Lung (tissue), 16 donors: ENCODE measurements around the gene KCND3. TPM values are rescaled to one million over a fixed set of nuclear protein-coding genes. Genes with fewer than 3 reads are reported as not detected.

ENCODE experiments used
- ATAC-seq: fragments of 200-7000 bp; cut with Tn5 transposase; one replicate; pipeline ENCODE4 v1.9.1; 2020; ENCODE audit warnings: moderate number of reproducible peaks; ENCODE audit not compliant: insufficient read depth, low FRiP score
- DNase-seq, 3 donors: peaks; one replicate each; pipeline ENCODE4 v3.0.0-alpha.2; 2013 to 2017
- H3K27ac ChIP-seq, 2 donors: one replicate each; pipeline ENCODE4 v1.5.1; 2013; ENCODE audit warnings: mild to moderate bottlenecking in 2 of 2, moderate library complexity in 2 of 2, control low read depth in 1 of 2, inconsistent platforms in 1 of 2, low read depth in 1 of 2, low read length in 1 of 2
- H3K27me3 ChIP-seq, 3 donors: one replicate each; pipeline ENCODE4 v1.5.1; 2013; ENCODE audit warnings: low read length in 2 of 3; ENCODE audit not compliant: control insufficient read depth in 3 of 3, insufficient read depth in 3 of 3
- H3K36me3 ChIP-seq, 4 donors: one replicate each; pipeline ENCODE4 v1.5.1; 2013; ENCODE audit warnings: low read length in 4 of 4, mild to moderate bottlenecking in 1 of 4, moderate library complexity in 1 of 4; ENCODE audit not compliant: control insufficient read depth in 4 of 4, insufficient read depth in 4 of 4
- H3K4me1 ChIP-seq, 5 donors: one replicate each; pipeline ENCODE4 v1.5.1; 2013; ENCODE audit warnings: low read length in 5 of 5, mild to moderate bottlenecking in 2 of 5, moderate library complexity in 1 of 5; ENCODE audit not compliant: control insufficient read depth in 5 of 5, insufficient read depth in 5 of 5
- H3K4me3 ChIP-seq: one replicate; pipeline ENCODE4 v1.5.1; 2013; ENCODE audit warnings: mild to moderate bottlenecking, control low read depth, moderate library complexity
- H3K9ac ChIP-seq, 2 donors: one replicate each; pipeline ENCODE4 v1.5.1; 2013; ENCODE audit warnings: low read length in 2 of 2, control low read depth in 1 of 2; ENCODE audit not compliant: insufficient read depth in 1 of 2
- H3K9me3 ChIP-seq, 4 donors: one replicate each; pipeline ENCODE4 v1.5.1; 2013; ENCODE audit warnings: low read length in 3 of 4, mild to moderate bottlenecking in 1 of 4, moderate library complexity in 1 of 4; ENCODE audit not compliant: control insufficient read depth in 4 of 4, insufficient read depth in 3 of 4
- CTCF ChIP-seq: IDR thresholded peaks from 2 replicates; pipeline ENCODE4 v1.5.1; 2012; ENCODE audit warnings: mild to moderate bottlenecking; ENCODE audit errors: control extremely low read depth, extremely low read depth
- WGBS, 2 donors: extraction: QIAGEN DNeasy Blood & Tissue Kit; methylation state at CpG; one replicate each; pipeline ENCODE4 v1.1.7; 2013; 5-methylcytosine and 5-hydroxymethylcytosine counted together
- long read RNA-seq, 5 donors: transcript quantifications; one replicate each; lab custom pipeline, GENCODE V29; 2026
- polyA plus RNA-seq, 2 donors: library from polyadenylated mRNA; stranded (reverse); fragments of 200-250 nt; gene quantifications; one replicate each; pipeline ENCODE4 v1.2.1, GENCODE V29; 2013
- total RNA-seq, 2 donors: library from RNA; depleted of rRNA in 1 of 2; stranded (reverse); fragments of >200 nt in 1 of 2; gene quantifications; one replicate each; pipeline ENCODE4 v1.2.1, GENCODE V29; 2014 to 2021
- donor health status: control.
- donor health status: control.
- donor health status: Bipolar disorder and iron deficiency.
- donor health status: healthy.
- donor health status: DM: yes; HTN: yes; CAD: no.

KCND3 gene
- 10 to 100 TPM in 1 of 2 donors, 1 to 10 TPM in 1; 8.0 to 12.1 TPM for total RNA-seq
- 1 to 10 TPM; 1.3 to 1.8 TPM for polyA plus RNA-seq
- long read RNA-seq, donor 1 = 0 reads
- long read RNA-seq, donor 2 = 0 reads
- long read RNA-seq, donor 3 = 0 reads
- long read RNA-seq, donor 4 = 0 reads
- long read RNA-seq, donor 5 = 0 reads

DNA sequence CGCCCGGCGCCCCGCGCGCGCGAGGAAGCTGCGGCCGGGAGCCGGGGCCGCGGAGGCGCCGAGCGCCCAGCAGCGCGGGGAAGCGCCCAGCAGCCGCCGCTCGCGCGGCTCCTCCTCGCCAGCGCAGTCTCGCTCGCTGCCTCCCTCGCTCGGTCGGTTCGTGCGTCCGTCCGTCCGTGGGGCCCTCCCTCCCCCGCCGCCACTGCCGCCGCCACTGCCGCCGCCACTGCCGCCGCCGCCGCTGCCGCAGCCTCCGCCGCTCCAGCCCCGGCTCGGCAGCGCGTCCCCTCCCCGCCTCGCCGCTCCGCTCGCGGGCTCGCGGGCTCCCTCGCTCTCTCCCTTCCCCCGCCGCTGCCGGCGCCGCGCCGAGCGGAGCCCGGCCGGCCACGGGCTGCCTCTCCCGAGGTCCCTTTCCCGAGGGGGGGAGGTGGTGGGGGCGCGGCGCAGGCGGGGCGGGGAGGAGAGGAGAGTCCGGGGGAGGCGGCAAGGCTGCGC is at the start of gene KCND3:
KCND3 (minus strand) TSS at position 138 of the 495 bp plus-strand sequence.
- WGBS, 2 donors = 0 to 1% methylated on average over 30 to 83 of the region's 83 CpGs
- DNase-seq (peak; percentile 24 to 47 (median 42)), ATAC-seq (no peak)
- TF ChIP-seq CTCF = no peak
- H3K4me1 ChIP-seq = peaks cover 0 to 18% (median 6%) of the 10 kb centered on the region in 5 donors
- peak within 1 kb of the TSS; percentile 57 for H3K4me3 ChIP-seq
- no peak within 1 kb of the TSS for H3K9ac ChIP-seq
- peaks cover 0 to 78% (median 61%) of the 10 kb centered on the region in 3 donors for H3K27me3 ChIP-seq
- H3K9me3 ChIP-seq = no peaks in the 10 kb centered on the region
- H3K36me3 ChIP-seq = no peaks in the 10 kb centered on the region
- H3K27ac ChIP-seq = peak within 1 kb of the TSS in 1 of 2 donors; percentile 91

DNA sequence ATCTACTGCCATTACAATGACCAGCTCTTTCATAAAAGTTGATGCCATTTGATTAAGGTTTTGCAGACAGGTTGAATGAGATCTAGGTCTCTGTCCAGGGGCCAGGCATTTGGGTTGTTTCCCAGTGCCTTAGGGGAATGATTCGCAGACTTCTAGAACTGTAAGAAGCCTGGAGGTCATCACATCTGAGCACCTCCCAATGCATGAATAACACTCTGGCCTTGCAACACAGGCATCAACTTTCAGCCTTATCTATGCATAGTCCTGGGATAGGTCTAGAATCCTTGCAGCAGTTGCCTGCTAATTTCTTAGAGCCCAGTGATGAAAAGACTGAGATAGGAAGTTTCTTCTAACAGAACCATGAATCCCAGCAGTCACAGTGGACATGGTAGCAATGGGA is 44.8 kb upstream of the KCND3 start:
- Histone ChIP-seq H3K9me3 (no peaks in the 10 kb centered on the region), H3K27ac (no peak overlapping the region), H3K9ac (no peak overlapping the region), H3K4me1 (no peaks in the 10 kb centered on the region), H3K36me3 (no peaks in the 10 kb centered on the region), H3K27me3 (peaks cover 0 to 2% (median 0%) of the 10 kb centered on the region in 3 donors), H3K4me3 (no peak overlapping the region)
- DNase-seq (no peak), ATAC-seq (no peak)
- 90 to 95% methylated on average over 1 of the region's 1 CpG for WGBS, 2 donors
- no peak for TF ChIP-seq CTCF

DNA sequence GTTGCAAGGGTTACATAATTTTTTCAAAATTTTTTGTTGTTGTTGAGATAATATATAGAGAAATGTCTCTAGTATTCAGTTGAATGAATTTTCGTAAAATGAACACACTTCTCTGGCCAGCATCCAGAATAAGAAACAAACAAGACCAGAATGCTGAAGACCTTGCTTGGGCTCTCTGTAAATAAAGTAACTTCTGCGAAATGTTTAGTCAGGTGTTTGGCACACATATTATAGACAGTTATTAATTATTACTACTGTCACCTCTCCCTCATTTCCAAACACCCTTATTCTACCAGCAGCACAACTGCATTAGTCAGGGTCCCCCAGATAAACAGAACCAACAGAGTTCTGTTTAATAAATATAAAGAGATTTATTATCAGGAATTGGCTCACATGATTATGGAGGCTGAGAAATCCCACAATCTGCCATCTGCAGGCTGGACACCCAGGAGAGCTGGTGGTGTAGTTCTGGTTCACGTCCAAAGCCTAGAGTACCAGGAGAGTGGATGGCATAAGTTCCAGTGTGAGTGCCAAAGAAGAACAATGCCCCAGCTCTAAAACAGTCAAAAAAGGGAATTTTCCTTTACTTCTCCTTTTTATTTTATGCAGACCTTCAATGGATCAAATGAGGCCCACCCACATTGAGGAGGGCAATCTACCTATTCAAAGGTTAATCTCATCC is 44.1 kb upstream of the KCND3 start:
- no peak for TF ChIP-seq CTCF
- ATAC-seq (no peak), DNase-seq (no peak)
- Histone ChIP-seq H3K27ac (no peak overlapping the region), H3K4me1 (no peaks in the 10 kb centered on the region), H3K4me3 (no peak overlapping the region), H3K9me3 (no peaks in the 10 kb centered on the region), H3K27me3 (peaks cover 0 to 2% (median 0%) of the 10 kb centered on the region in 3 donors), H3K9ac (no peak overlapping the region), H3K36me3 (no peaks in the 10 kb centered on the region)
- WGBS, 2 donors = 62 to 73% methylated on average over 3 of the region's 3 CpGs
